OCI-LY3 (cell line): ENCODE data around the gene IQSEC1.

Source experiments
- CTCF ChIP-seq: fragments of 200-600, 300-600 bp; sonication (generic); IDR thresholded peaks from 2 replicates; pipeline ENCODE4 v1.5.1; 2014; ENCODE audit warnings: antibody characterized with exemption, low read length, low read depth
- EZH2phosphoT487 ChIP-seq: fragments of 200-600 bp; shearing (Covaris generic); IDR thresholded peaks from 2 replicates; pipeline ENCODE4 v1.6.1; 2018; ENCODE audit warnings: antibody characterized with exemption, mixed run types, low read depth

GRCh38 chr3:13083898-13084297, 10.7 kb upstream of the IQSEC1 start:
- TF ChIP-seq CTCF (no peak), EZH2phosphoT487 (no peak)
